ENCODE results near the gene STH.
"Not testable (repeated sequence)": the region's sequence is repeated elsewhere in the genome, so short reads cannot be mapped to it uniquely, and the experiment has no call there.

STH gene, protein sequence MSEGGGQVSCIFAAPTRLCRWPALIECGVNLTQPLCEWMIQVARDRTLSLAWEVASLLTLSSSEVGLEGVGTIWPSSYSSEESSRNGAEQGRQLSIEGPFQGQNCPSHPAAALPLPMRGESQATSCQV

GRCh38 chr17:45998987-45999899 lies at the start of gene STH:
Gene STH (plus strand): TSS chr17:45999250. CDS start chr17:45999280, 30 bp downstream.
- no peak for DNase-seq

- DNase-seq = no peak
Measured at GRCh38 chr17:45949755-45950320, 49.2 kb upstream of the STH start.

DNA sequence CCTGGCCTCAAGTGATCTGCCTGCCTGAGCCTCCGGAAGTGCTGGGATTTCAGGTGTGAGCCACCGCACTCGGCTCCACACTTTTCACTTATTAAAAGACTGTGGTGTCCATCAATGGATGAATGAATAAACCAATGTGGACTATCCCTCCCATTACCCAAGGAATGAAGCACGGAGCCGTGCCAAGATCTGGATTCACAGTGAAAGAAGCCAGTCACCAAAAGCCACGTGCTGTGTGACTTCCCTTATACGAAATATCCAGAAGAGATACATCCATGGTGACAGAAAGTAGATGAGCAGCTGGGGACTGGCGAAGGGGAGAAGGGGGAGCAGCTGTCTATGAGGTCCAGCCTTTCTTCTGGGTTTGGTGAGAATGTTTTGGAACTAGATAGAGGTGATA lies 48.2 kb upstream of the STH start:
- DNase-seq = no peak

DNA sequence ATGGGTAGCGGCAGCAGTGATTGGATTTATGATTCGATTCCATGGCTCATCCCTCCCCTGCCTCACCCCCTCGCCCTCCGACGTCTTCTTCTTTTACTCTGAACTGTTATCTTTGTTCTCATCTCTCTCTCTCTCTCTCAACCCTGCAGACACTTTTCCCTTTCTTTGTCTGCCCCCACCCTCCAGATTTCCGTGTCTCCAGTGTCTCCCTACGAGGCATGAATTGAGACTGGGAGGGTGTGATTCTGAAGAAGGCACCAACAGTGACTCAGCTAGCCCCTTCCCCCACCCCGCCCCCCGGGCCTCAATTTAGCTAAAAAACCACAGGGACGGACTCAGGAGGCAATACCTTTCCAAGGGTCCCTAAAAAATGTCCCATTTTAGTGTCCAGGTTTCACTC lies 47.6 kb upstream of the STH start:
- no peak for DNase-seq

GRCh38 chr17:45951941-45952340 lies 47.1 kb upstream of the STH start:
- no peak for DNase-seq

GRCh38 chr17:45952814-45953320 lies 46.2 kb upstream of the STH start:
- DNase-seq = no peak

DNA sequence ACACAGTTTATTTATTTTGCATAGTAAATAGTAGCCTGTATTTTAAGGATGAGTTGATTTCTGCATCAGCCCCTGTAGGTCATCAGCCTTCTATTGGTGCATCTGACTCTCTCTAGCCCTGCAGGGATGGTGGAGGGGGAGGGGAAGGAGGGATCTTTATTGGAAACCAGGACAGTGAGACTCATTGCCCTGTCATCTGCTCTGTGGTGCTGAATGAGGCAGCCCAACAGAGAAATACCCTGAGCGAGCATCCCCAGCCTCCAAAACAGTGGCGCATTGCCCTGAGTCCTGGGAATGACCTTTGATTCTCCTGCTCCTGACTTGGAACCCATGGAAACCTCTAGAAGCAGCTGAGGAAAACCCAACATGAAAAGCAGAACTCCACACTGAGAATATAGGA lies 45.5 kb upstream of the STH start:
- no peak for DNase-seq

DNA sequence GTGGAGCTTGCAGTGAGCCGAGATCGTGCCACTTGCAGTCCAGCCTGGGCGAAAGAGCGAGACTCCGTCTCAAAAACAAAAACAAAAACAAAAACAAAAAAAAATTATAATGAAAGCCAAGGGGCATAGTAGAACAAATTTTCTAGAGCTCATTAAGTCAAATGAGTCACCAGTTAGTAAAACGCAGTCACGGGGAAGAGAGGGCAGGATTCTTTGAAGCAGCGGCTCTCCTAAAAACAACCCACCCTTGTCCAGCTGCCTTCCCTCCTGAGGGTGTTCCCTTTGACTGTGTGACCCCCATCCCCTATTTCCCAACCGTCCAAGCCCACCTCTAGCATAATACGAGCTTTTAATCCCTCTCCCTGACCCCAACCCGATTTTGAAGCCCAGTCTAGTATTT lies 44.1 kb upstream of the STH start:
- DNase-seq = no peak

DNA sequence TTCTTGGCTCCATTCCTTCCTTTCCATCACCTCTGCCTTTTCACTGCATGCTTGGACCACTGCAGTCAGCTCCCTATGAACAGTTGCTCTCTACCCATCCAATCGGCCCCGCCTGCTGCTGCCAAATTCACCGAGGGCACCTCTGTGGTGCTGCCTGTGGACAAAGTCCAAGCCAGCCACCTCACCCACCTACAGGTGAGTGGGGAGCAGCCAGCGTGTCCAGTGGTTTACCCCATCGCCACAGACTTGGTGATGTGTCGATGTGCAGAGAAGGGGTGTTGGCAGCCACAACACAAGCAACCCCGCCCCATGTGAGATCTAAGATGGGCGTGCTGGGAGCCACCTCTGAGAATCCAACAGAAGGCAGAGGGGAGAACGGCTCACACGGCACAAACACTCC lies 43.7 kb upstream of the STH start:
- no peak for DNase-seq

DNA sequence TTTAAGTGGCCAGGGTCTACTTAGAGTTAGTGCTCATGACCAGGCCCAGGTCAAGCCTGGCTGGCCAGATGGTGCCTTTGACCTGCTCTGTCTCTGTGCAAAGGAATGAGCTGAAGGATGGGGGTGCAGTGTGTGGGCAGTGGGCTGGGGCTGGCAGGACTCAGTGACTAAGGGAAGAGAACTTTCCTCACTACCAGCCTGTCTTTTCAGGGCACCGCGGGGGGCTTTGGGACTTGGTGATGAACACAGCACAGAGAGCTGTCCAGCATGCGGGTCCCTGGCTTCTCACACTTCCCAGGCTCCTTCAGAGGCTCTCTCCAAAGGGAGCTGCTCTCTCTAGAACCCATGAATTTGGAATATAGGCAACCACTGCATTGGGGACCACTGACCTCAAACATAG lies 43.0 kb upstream of the STH start:
- DNase-seq = no peak

DNA sequence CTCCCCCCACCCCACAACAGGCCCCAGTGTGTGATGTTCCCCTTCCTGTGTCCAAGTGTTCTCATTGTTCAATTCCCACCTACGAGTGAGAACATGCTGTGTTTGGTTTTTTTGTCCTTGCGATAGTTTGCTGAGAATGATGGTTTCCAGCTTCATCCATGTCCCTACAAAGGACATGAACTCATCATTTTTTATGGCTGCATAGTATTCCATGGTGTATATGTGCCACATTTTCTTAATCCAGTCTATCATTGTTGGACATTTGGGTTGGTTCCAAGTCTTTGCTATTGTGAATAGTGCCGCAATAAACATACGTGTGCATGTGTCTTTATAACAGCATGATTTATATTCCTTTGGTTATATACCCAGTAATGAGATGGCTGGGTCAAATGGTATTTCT lies 42.3 kb upstream of the STH start:
- DNase-seq = not testable (repeated sequence)

- no peak for DNase-seq
Measured at GRCh38 chr17:45958307-45958706, 40.7 kb upstream of the STH start.

DNA sequence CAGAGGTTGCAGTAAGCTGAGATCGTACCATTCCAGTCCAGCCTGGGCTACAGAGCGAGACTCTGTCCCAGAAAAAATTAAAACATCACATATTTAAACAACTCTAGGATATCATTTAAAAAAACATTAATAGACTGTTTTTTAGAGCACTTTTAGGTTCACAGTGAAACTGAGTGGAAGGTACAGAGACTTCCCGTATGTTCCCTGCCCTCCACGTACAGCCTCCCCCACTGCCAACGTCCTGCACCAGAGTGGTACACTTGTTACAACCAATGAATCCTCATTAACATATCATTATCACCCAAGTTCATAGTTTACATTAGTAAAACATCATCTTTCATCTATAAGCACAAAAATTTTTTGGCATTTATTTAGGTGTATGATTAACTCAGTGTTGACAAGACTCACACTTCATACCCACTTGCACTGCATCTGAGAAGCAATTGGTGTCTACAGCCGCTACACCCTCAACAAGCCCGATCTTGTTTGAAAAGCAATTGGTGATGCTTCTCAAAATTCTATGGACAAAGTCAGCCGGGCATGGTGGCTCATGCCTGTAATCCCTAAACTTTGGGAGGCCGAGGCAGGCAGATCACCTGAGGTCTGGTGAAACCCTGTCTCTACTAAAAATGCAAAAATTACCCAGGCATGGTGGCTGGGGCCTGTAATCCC lies 39.9 kb upstream of the STH start:
- no peak for DNase-seq

- DNase-seq = no peak
Measured at GRCh38 chr17:45960311-45960710, 38.7 kb upstream of the STH start.

DNA sequence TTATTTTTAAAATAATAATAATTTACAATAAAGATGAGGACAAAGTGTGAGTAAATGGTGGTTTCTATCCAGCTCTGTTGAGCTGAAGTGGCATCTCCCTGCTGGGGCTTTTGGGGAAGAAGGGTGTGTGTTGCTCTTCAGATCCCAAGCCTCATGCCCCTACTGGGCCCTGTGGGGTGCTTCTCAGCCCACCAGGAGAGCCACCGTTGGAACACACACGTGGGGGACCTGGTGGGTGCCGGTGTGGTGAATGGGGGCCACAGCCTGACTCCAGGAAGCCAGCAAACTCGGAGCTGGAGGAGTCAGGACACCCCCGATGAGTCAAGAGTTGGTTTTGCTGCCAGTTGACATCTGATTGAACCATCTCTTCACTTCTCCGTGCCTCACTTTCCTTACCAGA lies 37.8 kb upstream of the STH start:
- no peak for DNase-seq

DNA sequence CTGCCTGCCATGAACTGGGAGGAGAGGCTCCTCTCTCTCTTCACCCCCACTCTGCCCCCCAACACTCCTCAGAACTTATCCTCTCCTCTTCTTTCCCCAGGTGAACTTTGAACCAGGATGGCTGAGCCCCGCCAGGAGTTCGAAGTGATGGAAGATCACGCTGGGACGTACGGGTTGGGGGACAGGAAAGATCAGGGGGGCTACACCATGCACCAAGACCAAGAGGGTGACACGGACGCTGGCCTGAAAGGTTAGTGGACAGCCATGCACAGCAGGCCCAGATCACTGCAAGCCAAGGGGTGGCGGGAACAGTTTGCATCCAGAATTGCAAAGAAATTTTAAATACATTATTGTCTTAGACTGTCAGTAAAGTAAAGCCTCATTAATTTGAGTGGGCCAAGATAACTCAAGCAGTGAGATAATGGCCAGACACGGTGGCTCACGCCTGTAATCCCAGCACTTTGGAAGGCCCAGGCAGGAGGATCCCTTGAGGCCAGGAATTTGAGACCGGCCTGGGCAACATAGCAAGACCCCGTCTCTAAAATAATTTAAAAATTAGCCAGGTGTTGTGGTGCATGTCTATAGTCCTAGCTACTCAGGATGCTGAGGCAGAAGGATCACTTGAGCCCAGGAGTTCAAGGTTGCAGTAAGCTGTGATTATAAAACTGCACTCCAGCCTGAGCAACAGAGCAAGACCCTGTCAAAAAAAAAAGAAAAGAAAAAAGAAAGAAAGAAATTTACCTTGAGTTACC lies 36.7 kb upstream of the STH start:
- no peak for DNase-seq

DNA sequence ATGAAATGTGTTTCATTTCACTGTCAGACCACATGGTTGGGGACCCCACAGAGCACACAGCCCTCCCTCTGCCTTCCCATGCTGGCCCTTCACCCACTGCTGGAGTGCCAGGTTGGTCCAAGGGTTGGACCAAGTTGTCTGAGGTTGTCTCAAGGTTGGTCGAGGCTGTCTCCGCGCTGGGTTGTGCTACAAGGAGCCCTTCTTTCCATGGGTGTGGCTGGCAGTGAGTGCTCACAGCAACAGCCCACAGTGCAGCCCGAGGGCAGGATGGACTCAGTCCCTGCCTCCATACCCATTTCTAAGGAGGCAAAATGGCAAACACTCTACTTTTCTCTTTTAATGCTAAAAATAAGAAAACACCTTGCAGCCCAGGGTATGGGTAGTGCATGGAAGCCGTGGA lies 35.8 kb upstream of the STH start:
- DNase-seq = no peak

- DNase-seq = no peak
Measured at GRCh38 chr17:45963889-45964288, 35.2 kb upstream of the STH start.

GRCh38 chr17:45964634-45965033 lies 34.4 kb upstream of the STH start:
- no peak for DNase-seq

DNA sequence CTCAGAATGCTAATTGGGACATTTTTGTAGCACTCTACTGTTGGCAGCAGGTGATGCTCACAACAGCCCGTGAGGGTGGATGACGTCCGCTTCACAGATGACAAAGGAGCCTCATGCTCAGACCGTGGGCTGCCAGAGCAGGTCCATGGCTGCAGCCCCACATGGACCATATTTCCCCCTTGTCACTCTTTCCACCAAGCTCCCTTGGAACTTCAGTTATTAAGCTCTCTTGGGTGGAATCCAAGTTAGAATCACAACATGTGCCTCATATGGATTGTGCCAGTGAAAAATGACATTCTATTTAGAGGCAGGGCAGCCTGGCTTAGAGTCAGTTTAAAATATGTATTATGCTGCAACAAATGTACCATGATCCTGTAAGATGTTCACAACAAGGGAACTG lies 33.2 kb upstream of the STH start:
- no peak for DNase-seq

DNA sequence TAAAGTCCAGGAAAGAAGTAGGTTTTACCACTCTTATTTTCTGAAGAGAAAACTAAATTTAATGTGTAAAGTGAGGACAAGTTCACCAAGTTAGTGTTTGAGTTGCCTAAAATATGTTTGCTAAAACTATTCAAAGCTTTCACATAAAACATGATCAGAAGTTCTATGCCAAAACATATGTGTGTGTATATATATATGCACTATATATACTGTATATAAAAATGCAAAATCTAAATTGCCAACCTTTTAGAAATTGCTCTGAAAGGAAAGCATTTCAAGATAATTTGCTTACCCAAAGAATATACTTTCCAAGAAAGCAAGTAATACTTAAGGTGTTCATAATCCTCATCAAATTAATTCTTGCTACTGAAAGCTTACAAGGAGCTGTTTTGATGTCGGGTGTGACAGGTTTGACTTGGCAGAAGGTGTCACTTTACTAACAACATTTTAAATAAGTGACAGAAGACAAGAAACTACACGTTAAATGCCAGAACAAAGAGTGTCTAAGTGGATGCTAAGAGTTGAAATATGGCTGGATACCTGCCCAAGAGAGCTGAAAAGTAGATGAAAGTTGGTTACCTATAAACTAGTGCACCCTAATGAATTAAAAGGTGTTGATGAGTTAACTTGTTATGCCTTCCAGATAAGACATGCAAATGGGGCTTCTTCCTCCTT lies 32.3 kb upstream of the STH start:
- DNase-seq = no peak

GRCh38 chr17:45967378-45967777 lies 31.7 kb upstream of the STH start:
- no peak for DNase-seq
